Activated T-cell treated with anti-CD3 and anti-CD28 coated beads, Interleukin-2, amount 50 U/mL, for 24 hours (primary cell): ENCODE data around the gene LGALS12.
"Not testable (repeated sequence)": the region's sequence is repeated elsewhere in the genome, so short reads cannot be mapped to it uniquely, and the experiment has no call there.

ENCODE experiments used
- DNase-seq: peaks from one replicate; pipeline ENCODE4 v3.0.0-alpha.2; 2020
- H3K27ac Mint-ChIP-seq: 2 replicates; pipeline ENCODE4 v1.8.0; 2020; ENCODE audit warnings: mild to moderate bottlenecking, mixed read lengths
- H3K27me3 Mint-ChIP-seq: 2 replicates; pipeline ENCODE4 v1.8.0; 2020; ENCODE audit warnings: mixed read lengths
- H3K36me3 Mint-ChIP-seq: 2 replicates; pipeline ENCODE4 v1.8.0; 2020; ENCODE audit warnings: low read depth, mixed read lengths
- H3K4me1 Mint-ChIP-seq: 2 replicates; pipeline ENCODE4 v1.8.0; 2020; ENCODE audit warnings: low read depth, mixed read lengths
- H3K4me3 Mint-ChIP-seq: 2 replicates; pipeline ENCODE4 v1.8.0; 2020; ENCODE audit warnings: mild to moderate bottlenecking, moderate library complexity, mixed read lengths
- H3K9me3 Mint-ChIP-seq: 2 replicates; pipeline ENCODE4 v1.8.0; 2020; ENCODE audit warnings: mixed read lengths

Gene LGALS12

GRCh38 chr11:63512816-63513215, 6.9 kb downstream of the LGALS12 start:
- no peaks in the 10 kb centered on the region for H3K4me1 Mint-ChIP-seq
- H3K4me3 Mint-ChIP-seq, result no peak overlapping the region
- no peaks in the 10 kb centered on the region for H3K36me3 Mint-ChIP-seq
- H3K9me3 Mint-ChIP-seq, result no peaks in the 10 kb centered on the region
- H3K27ac Mint-ChIP-seq, result no peak overlapping the region
- H3K27me3 Mint-ChIP-seq, result no peaks in the 10 kb centered on the region
- no peak for DNase-seq

- peaks cover 12% of the 10 kb centered on the region for H3K4me1 Mint-ChIP-seq
- H3K27ac Mint-ChIP-seq, result no peak overlapping the region
- no peak for DNase-seq
- no peaks in the 10 kb centered on the region for H3K36me3 Mint-ChIP-seq
- H3K9me3 Mint-ChIP-seq, result no peaks in the 10 kb centered on the region
- H3K4me3 Mint-ChIP-seq, result no peak overlapping the region
- no peaks in the 10 kb centered on the region for H3K27me3 Mint-ChIP-seq
Measured at GRCh38 chr11:63516109-63516508, 10.2 kb downstream of the LGALS12 start.

- Mint-ChIP-seq H3K4me1 (peaks cover 12% of the 10 kb centered on the region), H3K36me3 (no peaks in the 10 kb centered on the region)
- no peak for DNase-seq
Measured at GRCh38 chr11:63517156-63517555, 11.3 kb downstream of the LGALS12 start.

GRCh38 chr11:63518548-63518947, 12.7 kb downstream of the LGALS12 start:
- H3K36me3 Mint-ChIP-seq, result no peaks in the 10 kb centered on the region
- DNase-seq, result no peak
- H3K27me3 Mint-ChIP-seq, result no peaks in the 10 kb centered on the region
- no peaks in the 10 kb centered on the region for H3K9me3 Mint-ChIP-seq
- peaks cover 13% of the 10 kb centered on the region for H3K4me1 Mint-ChIP-seq
- no peak overlapping the region for H3K4me3 Mint-ChIP-seq
- H3K27ac Mint-ChIP-seq, result peak overlapping the region; percentile 66

More at GRCh38 chr11:63517156-63517555, 11.3 kb downstream of the LGALS12 start:
- Mint-ChIP-seq H3K27ac (no peak overlapping the region), H3K27me3 (no peaks in the 10 kb centered on the region), H3K4me3 (no peak overlapping the region), H3K9me3 (no peaks in the 10 kb centered on the region)

- no peak for DNase-seq
- Mint-ChIP-seq H3K36me3 (no peaks in the 10 kb centered on the region), H3K4me1 (peaks cover 14% of the 10 kb centered on the region), H3K27ac (no peak overlapping the region), H3K4me3 (no peak overlapping the region), H3K27me3 (no peaks in the 10 kb centered on the region), H3K9me3 (peaks cover 2% of the 10 kb centered on the region)
Measured at GRCh38 chr11:63520606-63521170, 14.8 kb downstream of the LGALS12 start.

- no peak overlapping the region for H3K27ac Mint-ChIP-seq
- no peaks in the 10 kb centered on the region for H3K27me3 Mint-ChIP-seq
- peaks cover 2% of the 10 kb centered on the region for H3K9me3 Mint-ChIP-seq
- H3K36me3 Mint-ChIP-seq, result no peaks in the 10 kb centered on the region
- peaks cover 14% of the 10 kb centered on the region for H3K4me1 Mint-ChIP-seq
- H3K4me3 Mint-ChIP-seq, result no peak overlapping the region
- no peak for DNase-seq
Measured at GRCh38 chr11:63521896-63522295, 16.0 kb downstream of the LGALS12 start.

GRCh38 chr11:63523151-63523550, 17.3 kb downstream of the LGALS12 start:
- Mint-ChIP-seq H3K4me1 (peaks cover 14% of the 10 kb centered on the region), H3K36me3 (no peaks in the 10 kb centered on the region)
- DNase-seq, result no peak

GRCh38 chr11:63527667-63528066, 21.8 kb downstream of the LGALS12 start:
- Mint-ChIP-seq H3K4me1 (peaks cover 37% of the 10 kb centered on the region), H3K9me3 (peaks cover 2% of the 10 kb centered on the region), H3K27me3 (no peaks in the 10 kb centered on the region), H3K4me3 (no peak overlapping the region), H3K27ac (no peak overlapping the region), H3K36me3 (no peaks in the 10 kb centered on the region)
- DNase-seq, result no peak

More at GRCh38 chr11:63523151-63523550, 17.3 kb downstream of the LGALS12 start:
- Mint-ChIP-seq H3K4me3 (no peak overlapping the region), H3K9me3 (peaks cover 2% of the 10 kb centered on the region), H3K27ac (no peak overlapping the region), H3K27me3 (no peaks in the 10 kb centered on the region)

GRCh38 chr11:63528156-63528555, 22.3 kb downstream of the LGALS12 start:
- H3K4me3 Mint-ChIP-seq, H3K36me3 Mint-ChIP-seq, H3K9me3 Mint-ChIP-seq, H3K27ac Mint-ChIP-seq, H3K27me3 Mint-ChIP-seq, DNase-seq: not testable (repeated sequence)
- H3K4me1 Mint-ChIP-seq, result peaks cover 42% of the 10 kb centered on the region

GRCh38 chr11:63528729-63529278, 22.9 kb downstream of the LGALS12 start:
- not testable (repeated sequence) for H3K9me3 Mint-ChIP-seq, DNase-seq, H3K36me3 Mint-ChIP-seq, H3K27me3 Mint-ChIP-seq, H3K27ac Mint-ChIP-seq, H3K4me3 Mint-ChIP-seq
- peaks cover 46% of the 10 kb centered on the region for H3K4me1 Mint-ChIP-seq

GRCh38 chr11:63529373-63529772, 23.5 kb downstream of the LGALS12 start:
- not testable (repeated sequence) for H3K4me3 Mint-ChIP-seq, H3K27me3 Mint-ChIP-seq, H3K9me3 Mint-ChIP-seq, H3K36me3 Mint-ChIP-seq, DNase-seq
- H3K4me1 Mint-ChIP-seq, result peaks cover 52% of the 10 kb centered on the region
- H3K27ac Mint-ChIP-seq, result peak overlapping the region; percentile 60

- no peaks in the 10 kb centered on the region for H3K27me3 Mint-ChIP-seq
- peak overlapping the region; percentile 28 for H3K27ac Mint-ChIP-seq
- no peaks in the 10 kb centered on the region for H3K9me3 Mint-ChIP-seq
- no peak for DNase-seq
- H3K4me1 Mint-ChIP-seq, result peaks cover 57% of the 10 kb centered on the region
- H3K4me3 Mint-ChIP-seq, result no peak overlapping the region
- H3K36me3 Mint-ChIP-seq, result no peaks in the 10 kb centered on the region
Measured at GRCh38 chr11:63530021-63530420, 24.1 kb downstream of the LGALS12 start.

GRCh38 chr11:63531074-63531792, 25.3 kb downstream of the LGALS12 start:
- peak overlapping the region; percentile 76 for H3K27ac Mint-ChIP-seq
- not testable (repeated sequence) for DNase-seq, H3K9me3 Mint-ChIP-seq, H3K27me3 Mint-ChIP-seq, H3K36me3 Mint-ChIP-seq
- peaks cover 69% of the 10 kb centered on the region for H3K4me1 Mint-ChIP-seq
- H3K4me3 Mint-ChIP-seq, result peak overlapping the region; percentile 49

- no peak for DNase-seq
- Mint-ChIP-seq H3K36me3 (no peaks in the 10 kb centered on the region), H3K27ac (peak overlapping the region; percentile 2), H3K9me3 (no peaks in the 10 kb centered on the region), H3K27me3 (no peaks in the 10 kb centered on the region), H3K4me1 (peaks cover 76% of the 10 kb centered on the region), H3K4me3 (no peak overlapping the region)
Measured at GRCh38 chr11:63532117-63532516, 26.2 kb downstream of the LGALS12 start.

GRCh38 chr11:63532799-63533475, 27.1 kb downstream of the LGALS12 start:
- DNase-seq, result no peak
- Mint-ChIP-seq H3K9me3 (no peaks in the 10 kb centered on the region), H3K36me3 (no peaks in the 10 kb centered on the region), H3K27ac (no peak overlapping the region), H3K27me3 (no peaks in the 10 kb centered on the region), H3K4me1 (peaks cover 84% of the 10 kb centered on the region), H3K4me3 (no peak overlapping the region)
